ENCODE measurements around the gene MTUS2. TPM values are rescaled to one million over a fixed set of nuclear protein-coding genes. Genes with fewer than 3 reads are reported as not detected.

MTUS2 gene
- total RNA-seq, 2 donors from 2014 or later = not detected

- ATAC-seq (no peak), DNase-seq (ENCODE audit: low spot score in 2 of 2) (no peak)
- Mint-ChIP-seq H3K27ac (peak overlapping the region; percentile 4 to 27), H3K36me3 (peaks cover 6% of the 10 kb centered on the region in 2 donors), H3K9me3 (no peaks in the 10 kb centered on the region)
These were observed 695.9 kb downstream of the MTUS2 start for GRCh38 chr13:29516012-29516411.

- peaks cover 6 to 9% of the 10 kb centered on the region in 2 donors for H3K36me3 Mint-ChIP-seq
- ATAC-seq (no peak), DNase-seq (ENCODE audit: low spot score in 2 of 2) (no peak)
- H3K9me3 Mint-ChIP-seq = no peaks in the 10 kb centered on the region
- no peak overlapping the region for H3K27ac Mint-ChIP-seq
These were observed 696.7 kb downstream of the MTUS2 start for GRCh38 chr13:29516880-29517279.

- Mint-ChIP-seq H3K9me3 (no peaks in the 10 kb centered on the region), H3K36me3 (peaks cover 0 to 15% of the 10 kb centered on the region in 2 donors), H3K27ac (peak overlapping the region; percentile 1 to 66)
- ATAC-seq (no peak), DNase-seq (ENCODE audit: low spot score in 2 of 2) (no peak)
These were observed 699.8 kb downstream of the MTUS2 start for GRCh38 chr13:29519921-29520320.

GRCh38 chr13:29520671-29521070, 700.5 kb downstream of the MTUS2 start:
- no peak for ATAC-seq
- H3K9me3 Mint-ChIP-seq = no peaks in the 10 kb centered on the region
- H3K27ac Mint-ChIP-seq = no peak overlapping the region
- peaks cover 0 to 15% of the 10 kb centered on the region in 2 donors for H3K36me3 Mint-ChIP-seq
- DNase-seq (ENCODE audit: low spot score in 2 of 2) = no peak

- Mint-ChIP-seq H3K9me3 (no peaks in the 10 kb centered on the region), H3K36me3 (peaks cover under 1 to 15% of the 10 kb centered on the region in 2 donors)
- ATAC-seq = no peak
These were observed 701.2 kb downstream of the MTUS2 start for GRCh38 chr13:29521336-29521735.

GRCh38 chr13:29522044-29522685, 702.0 kb downstream of the MTUS2 start:
- ATAC-seq (no peak), DNase-seq (ENCODE audit: low spot score in 2 of 2) (no peak)
- H3K36me3 Mint-ChIP-seq = peaks cover 5 to 15% of the 10 kb centered on the region in 2 donors
- H3K9me3 Mint-ChIP-seq = no peaks in the 10 kb centered on the region
- H3K27ac Mint-ChIP-seq = no peak overlapping the region

More at GRCh38 chr13:29521336-29521735, 701.2 kb downstream of the MTUS2 start:
- H3K27ac Mint-ChIP-seq = no peak overlapping the region
- no peak for DNase-seq (ENCODE audit: low spot score in 2 of 2)

- H3K36me3 Mint-ChIP-seq = peaks cover 5 to 9% of the 10 kb centered on the region in 2 donors
- H3K27ac Mint-ChIP-seq = peak overlapping the region in 1 of 2 donors; percentile 23
- ATAC-seq = no peak
- no peak for DNase-seq (ENCODE audit: low spot score in 2 of 2)
- H3K9me3 Mint-ChIP-seq = no peaks in the 10 kb centered on the region
These were observed 703.2 kb downstream of the MTUS2 start for GRCh38 chr13:29523199-29523961.

- no peak for ATAC-seq
- H3K9me3 Mint-ChIP-seq = no peaks in the 10 kb centered on the region
- peak overlapping the region in 1 of 2 donors; percentile 23 for H3K27ac Mint-ChIP-seq
- DNase-seq (ENCODE audit: low spot score in 2 of 2) = no peak
- H3K36me3 Mint-ChIP-seq = peaks cover 8 to 11% of the 10 kb centered on the region in 2 donors
These were observed 704.0 kb downstream of the MTUS2 start for GRCh38 chr13:29524176-29524575.

- Mint-ChIP-seq H3K27ac (peak overlapping the region in 1 of 2 donors; percentile 23), H3K9me3 (no peaks in the 10 kb centered on the region), H3K36me3 (peaks cover 12 to 15% of the 10 kb centered on the region in 2 donors)
- DNase-seq (ENCODE audit: low spot score in 2 of 2) = no peak
- no peak for ATAC-seq
These were observed 704.5 kb downstream of the MTUS2 start for GRCh38 chr13:29524641-29525040.

GRCh38 chr13:29525757-29526156, 705.6 kb downstream of the MTUS2 start:
- no peaks in the 10 kb centered on the region for H3K9me3 Mint-ChIP-seq
- ATAC-seq (no peak), DNase-seq (ENCODE audit: low spot score in 2 of 2) (no peak)
- peak overlapping the region in 1 of 2 donors; percentile 60 for H3K27ac Mint-ChIP-seq
- peaks cover 16 to 22% of the 10 kb centered on the region in 2 donors for H3K36me3 Mint-ChIP-seq

- peaks cover 16 to 21% of the 10 kb centered on the region in 2 donors for H3K36me3 Mint-ChIP-seq
- ATAC-seq (no peak), DNase-seq (ENCODE audit: low spot score in 2 of 2) (no peak)
- H3K27ac Mint-ChIP-seq = peak overlapping the region in 1 of 2 donors; percentile 76
- no peaks in the 10 kb centered on the region for H3K9me3 Mint-ChIP-seq
These were observed 706.6 kb downstream of the MTUS2 start for GRCh38 chr13:29526741-29527140.

GRCh38 chr13:29527511-29527910, 707.4 kb downstream of the MTUS2 start:
- no peak for ATAC-seq
- peaks cover 16 to 17% of the 10 kb centered on the region in 2 donors for H3K36me3 Mint-ChIP-seq

GRCh38 chr13:29527916-29528315, 707.8 kb downstream of the MTUS2 start:
- H3K9me3 Mint-ChIP-seq = no peaks in the 10 kb centered on the region
- H3K27ac Mint-ChIP-seq = no peak overlapping the region
- H3K36me3 Mint-ChIP-seq = peaks cover 20 to 21% of the 10 kb centered on the region in 2 donors
- DNase-seq (ENCODE audit: low spot score in 2 of 2) (no peak), ATAC-seq (no peak)

More at GRCh38 chr13:29527511-29527910, 707.4 kb downstream of the MTUS2 start:
- DNase-seq (ENCODE audit: low spot score in 2 of 2) = no peak
- Mint-ChIP-seq H3K9me3 (no peaks in the 10 kb centered on the region), H3K27ac (no peak overlapping the region)

- peaks cover 20 to 21% of the 10 kb centered on the region in 2 donors for H3K36me3 Mint-ChIP-seq
- H3K9me3 Mint-ChIP-seq = no peaks in the 10 kb centered on the region
- ATAC-seq (no peak), DNase-seq (ENCODE audit: low spot score in 2 of 2) (no peak)
- no peak overlapping the region for H3K27ac Mint-ChIP-seq
These were observed 709.6 kb downstream of the MTUS2 start for GRCh38 chr13:29529754-29530153.

- ATAC-seq (no peak), DNase-seq (ENCODE audit: low spot score in 2 of 2) (no peak)
- peaks cover 20 to 21% of the 10 kb centered on the region in 2 donors for H3K36me3 Mint-ChIP-seq
- H3K9me3 Mint-ChIP-seq = no peaks in the 10 kb centered on the region
- H3K27ac Mint-ChIP-seq = peak overlapping the region in 1 of 2 donors; percentile 38
These were observed 710.8 kb downstream of the MTUS2 start for GRCh38 chr13:29530901-29531300.

GRCh38 chr13:29532116-29532515, 712.0 kb downstream of the MTUS2 start:
- DNase-seq (ENCODE audit: low spot score in 2 of 2) = no peak
- H3K9me3 Mint-ChIP-seq = no peaks in the 10 kb centered on the region
- H3K27ac Mint-ChIP-seq = no peak overlapping the region
- peaks cover 16 to 20% of the 10 kb centered on the region in 2 donors for H3K36me3 Mint-ChIP-seq
- ATAC-seq = no peak

- ATAC-seq (no peak), DNase-seq (ENCODE audit: low spot score in 2 of 2) (no peak)
- Mint-ChIP-seq H3K9me3 (no peaks in the 10 kb centered on the region), H3K36me3 (peaks cover 17 to 20% of the 10 kb centered on the region in 2 donors), H3K27ac (peak overlapping the region in 1 of 2 donors; percentile 13)
These were observed 712.7 kb downstream of the MTUS2 start for GRCh38 chr13:29532821-29533220.
